WI38 (cell line): ENCODE results near the gene LRRC63.

Experiments used
- H3K4me3 ChIP-seq: 2 replicates; pipeline ENCODE4 v1.5.1; 2011; ENCODE audit warnings: low read depth, mild to moderate bottlenecking, control low read depth, low read length
- TF ChIP-seq, protein P1 (sequence below): IDR thresholded peaks from 2 replicates; pipeline ENCODE4 v1.5.1; 2012; ENCODE audit warnings: low read depth, mild to moderate bottlenecking, control low read depth, low read length

The LRRC63 gene

DNA sequence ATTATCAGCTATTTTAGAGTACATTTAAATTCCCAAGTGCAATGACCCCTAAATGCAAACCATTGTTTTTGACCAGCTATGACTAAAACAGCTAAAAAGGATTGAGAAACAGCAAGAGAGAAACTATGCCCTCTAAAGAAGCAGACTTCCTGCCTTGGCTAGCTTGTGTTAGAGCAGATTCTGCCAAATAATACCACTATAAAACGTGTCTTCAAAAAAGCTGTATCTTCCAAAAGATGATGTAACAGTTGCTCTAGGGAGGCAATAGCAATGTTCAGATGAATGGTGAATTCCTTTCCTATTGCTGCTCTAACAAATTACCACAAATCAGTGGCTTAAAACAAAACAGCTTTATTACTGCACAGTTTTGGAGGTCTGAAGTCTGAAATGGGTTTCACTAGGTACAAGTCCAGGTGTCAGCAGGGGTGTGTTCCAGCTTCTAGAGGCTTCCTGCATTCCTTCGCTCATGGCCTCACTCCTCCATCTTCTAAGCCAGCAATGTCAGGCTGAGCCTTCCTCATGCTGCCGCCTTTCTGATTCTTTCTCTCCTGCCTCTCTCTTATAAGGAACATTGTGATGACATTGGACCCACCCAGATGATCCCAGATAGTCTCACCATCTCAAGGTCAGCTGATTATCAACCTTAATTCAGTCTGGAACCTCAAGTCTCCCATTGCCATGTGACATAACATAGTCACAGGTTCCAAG lies 84.5 kb downstream of the LRRC63 start:
- no peak overlapping the region for H3K4me3 ChIP-seq
- TF ChIP-seq, protein P1, sequence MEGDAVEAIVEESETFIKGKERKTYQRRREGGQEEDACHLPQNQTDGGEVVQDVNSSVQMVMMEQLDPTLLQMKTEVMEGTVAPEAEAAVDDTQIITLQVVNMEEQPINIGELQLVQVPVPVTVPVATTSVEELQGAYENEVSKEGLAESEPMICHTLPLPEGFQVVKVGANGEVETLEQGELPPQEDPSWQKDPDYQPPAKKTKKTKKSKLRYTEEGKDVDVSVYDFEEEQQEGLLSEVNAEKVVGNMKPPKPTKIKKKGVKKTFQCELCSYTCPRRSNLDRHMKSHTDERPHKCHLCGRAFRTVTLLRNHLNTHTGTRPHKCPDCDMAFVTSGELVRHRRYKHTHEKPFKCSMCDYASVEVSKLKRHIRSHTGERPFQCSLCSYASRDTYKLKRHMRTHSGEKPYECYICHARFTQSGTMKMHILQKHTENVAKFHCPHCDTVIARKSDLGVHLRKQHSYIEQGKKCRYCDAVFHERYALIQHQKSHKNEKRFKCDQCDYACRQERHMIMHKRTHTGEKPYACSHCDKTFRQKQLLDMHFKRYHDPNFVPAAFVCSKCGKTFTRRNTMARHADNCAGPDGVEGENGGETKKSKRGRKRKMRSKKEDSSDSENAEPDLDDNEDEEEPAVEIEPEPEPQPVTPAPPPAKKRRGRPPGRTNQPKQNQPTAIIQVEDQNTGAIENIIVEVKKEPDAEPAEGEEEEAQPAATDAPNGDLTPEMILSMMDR = no peak

DNA sequence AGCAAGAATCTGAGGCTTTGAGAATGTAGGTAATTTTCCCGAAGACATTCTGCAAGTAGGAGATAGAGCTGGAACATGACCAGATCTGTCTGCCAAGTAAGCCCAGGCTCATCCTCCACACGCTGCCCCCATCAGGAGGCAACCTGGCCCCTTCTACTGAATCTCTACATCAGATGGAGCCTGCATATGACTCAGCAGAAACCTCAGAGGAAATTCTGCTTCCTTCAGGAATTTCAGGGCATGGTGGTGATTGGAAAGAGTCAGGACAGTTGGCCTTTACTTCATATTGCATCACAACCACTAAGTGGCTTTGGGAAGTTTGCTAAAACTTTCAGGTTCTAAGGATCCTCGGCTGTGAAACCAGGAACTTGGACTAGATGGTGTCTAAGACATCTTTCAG lies 85.2 kb downstream of the LRRC63 start:
- TF ChIP-seq, protein P1 = no peak

DNA sequence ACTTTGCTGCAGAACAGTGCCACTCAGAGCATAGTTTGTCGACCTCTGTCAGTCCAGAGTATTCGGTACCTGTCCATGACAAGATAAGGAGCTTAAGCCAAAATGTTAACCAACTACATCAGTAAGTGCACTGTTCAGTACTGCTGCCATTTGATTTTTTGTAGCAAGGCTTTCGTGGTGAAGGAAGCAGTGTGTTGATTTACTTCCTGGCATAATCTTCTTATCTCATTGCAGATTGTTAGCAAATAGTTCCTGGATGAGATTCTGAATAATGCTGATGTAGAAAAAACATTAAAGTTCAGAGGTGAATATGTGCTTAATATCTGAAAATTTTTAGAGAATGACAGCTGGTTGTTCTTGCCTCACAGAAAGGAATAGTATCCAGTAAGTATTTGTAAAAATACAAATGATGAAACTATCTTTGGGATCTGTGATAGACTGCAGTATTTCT lies 85.7 kb downstream of the LRRC63 start:
- TF ChIP-seq, protein P1 = no peak

More for the DNA sequence above, 85.2 kb downstream of the LRRC63 start:
- H3K4me3 ChIP-seq = no peak overlapping the region

GRCh38 chr13:46303742-46304385 lies 92.1 kb downstream of the LRRC63 start:
- H3K4me3 ChIP-seq = no peak overlapping the region
- TF ChIP-seq, protein P1 = no peak

More for the DNA sequence above, 85.7 kb downstream of the LRRC63 start:
- H3K4me3 ChIP-seq = no peak overlapping the region

DNA sequence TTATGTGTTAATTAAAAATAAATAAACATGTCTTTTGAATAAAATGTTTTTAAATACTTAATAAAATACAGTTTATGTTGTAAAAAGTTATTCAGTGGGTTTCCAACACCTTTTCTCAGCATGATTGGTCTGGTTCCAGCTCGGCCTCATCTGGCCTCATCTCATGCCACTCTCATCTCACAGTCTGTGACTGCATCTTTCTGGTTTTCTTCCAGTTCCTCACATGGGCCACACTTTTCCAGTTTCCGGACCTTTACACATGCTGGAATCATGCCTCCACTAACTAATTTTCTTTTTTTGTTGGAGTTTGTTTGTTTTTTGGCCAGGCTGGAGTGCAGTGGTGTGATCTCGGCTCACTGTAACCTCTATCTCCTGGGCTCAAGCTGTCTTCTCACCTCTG lies 92.8 kb downstream of the LRRC63 start:
- no peak overlapping the region for H3K4me3 ChIP-seq
- TF ChIP-seq, protein P1 = no peak

GRCh38 chr13:46307554-46307953 lies 95.8 kb downstream of the LRRC63 start:
- no peak overlapping the region for H3K4me3 ChIP-seq
- TF ChIP-seq, protein P1 = no peak

DNA sequence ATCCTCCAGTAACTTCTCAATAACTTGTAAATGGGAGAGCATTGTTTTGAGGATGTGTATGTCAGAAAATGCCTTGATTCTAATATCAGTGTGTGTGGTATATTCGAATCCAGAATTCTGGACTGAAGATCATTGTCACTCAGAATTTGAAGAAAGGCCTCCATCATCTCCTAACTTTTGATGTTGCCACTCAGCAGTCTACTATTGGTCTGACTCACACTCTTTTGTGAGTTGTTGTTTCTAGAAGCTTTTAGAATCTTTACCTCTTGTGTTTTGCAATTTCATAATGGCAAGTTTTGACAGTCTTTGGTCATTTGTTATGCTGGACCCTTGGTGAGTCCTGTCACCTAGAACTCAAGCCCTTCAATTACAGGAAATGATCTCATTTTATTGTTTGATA lies 98.3 kb downstream of the LRRC63 start:
- H3K4me3 ChIP-seq = no peak overlapping the region
- TF ChIP-seq, protein P1 = no peak
